Activated CD8-positive, alpha-beta T cell treated with anti-CD3 and anti-CD28 coated beads for 36 hours (primary cell): ENCODE results near the gene METTL24. TPM values are rescaled to one million over a fixed set of nuclear protein-coding genes. Genes with fewer than 3 reads are reported as not detected.

Experiments used
- ATAC-seq: fragments of 200-7000 bp; cut with Tn5 transposase; one replicate; pipeline ENCODE4 v1.10.0; 2021; ENCODE audit warnings: mild to moderate bottlenecking, moderate library complexity
- CTCF ChIA-PET: fragments of 350-600 bp; sonication (Branson Sonifier 250); formaldehyde crosslinking; loops from one replicate; lab custom pipeline; 2021; ENCODE audit warnings: antibody characterized with exemption; lab: Charles Lee
- POLR2A ChIA-PET: fragments of 350-600 bp; sonication (Branson Sonifier 250); formaldehyde crosslinking; loops from one replicate; lab custom pipeline; 2021; ENCODE audit warnings: antibody characterized with exemption; lab: Charles Lee
- DNase-seq: peaks from one replicate; pipeline ENCODE4 v3.0.0-alpha.2; 2020
- H3K27ac Mint-ChIP-seq: one replicate; pipeline ENCODE4 v1.8.0; 2021; ENCODE audit warnings: mild to moderate bottlenecking, mixed read lengths
- H3K27me3 Mint-ChIP-seq: one replicate; pipeline ENCODE4 v1.8.0; 2021; ENCODE audit warnings: mixed read lengths
- H3K36me3 Mint-ChIP-seq: one replicate; pipeline ENCODE4 v1.8.0; 2021; ENCODE audit warnings: low read depth, mixed read lengths
- H3K4me1 Mint-ChIP-seq: one replicate; pipeline ENCODE4 v1.8.0; 2021; ENCODE audit warnings: low read depth, mixed read lengths
- H3K4me3 Mint-ChIP-seq: one replicate; pipeline ENCODE4 v1.8.0; 2021; ENCODE audit warnings: mild to moderate bottlenecking, moderate library complexity, mixed read lengths
- H3K9me3 Mint-ChIP-seq: one replicate; pipeline ENCODE4 v1.8.0; 2021; ENCODE audit warnings: mixed read lengths
- intact Hi-C: fragments of 100-400 bp; cut with micrococcal nuclease; formaldehyde crosslinking; loops from one replicate; pipeline ENCODE4 v1.10.0; 2022
- total RNA-seq, 2 experiments: library from RNA; stranded (reverse); gene quantifications; one replicate each; pipeline ENCODE4 v1.2.3, GENCODE V29; 2021
- TF ChIP-seq, protein P1 (sequence below): fragments of 200-600 bp; IDR thresholded peaks from one replicate; pipeline ENCODE4 v1.8.0; 2022; ENCODE audit warnings: antibody characterized with exemption, mild to moderate bottlenecking

Gene METTL24
- total RNA-seq, 2 experiments from 2014 or later = not detected

DNA sequence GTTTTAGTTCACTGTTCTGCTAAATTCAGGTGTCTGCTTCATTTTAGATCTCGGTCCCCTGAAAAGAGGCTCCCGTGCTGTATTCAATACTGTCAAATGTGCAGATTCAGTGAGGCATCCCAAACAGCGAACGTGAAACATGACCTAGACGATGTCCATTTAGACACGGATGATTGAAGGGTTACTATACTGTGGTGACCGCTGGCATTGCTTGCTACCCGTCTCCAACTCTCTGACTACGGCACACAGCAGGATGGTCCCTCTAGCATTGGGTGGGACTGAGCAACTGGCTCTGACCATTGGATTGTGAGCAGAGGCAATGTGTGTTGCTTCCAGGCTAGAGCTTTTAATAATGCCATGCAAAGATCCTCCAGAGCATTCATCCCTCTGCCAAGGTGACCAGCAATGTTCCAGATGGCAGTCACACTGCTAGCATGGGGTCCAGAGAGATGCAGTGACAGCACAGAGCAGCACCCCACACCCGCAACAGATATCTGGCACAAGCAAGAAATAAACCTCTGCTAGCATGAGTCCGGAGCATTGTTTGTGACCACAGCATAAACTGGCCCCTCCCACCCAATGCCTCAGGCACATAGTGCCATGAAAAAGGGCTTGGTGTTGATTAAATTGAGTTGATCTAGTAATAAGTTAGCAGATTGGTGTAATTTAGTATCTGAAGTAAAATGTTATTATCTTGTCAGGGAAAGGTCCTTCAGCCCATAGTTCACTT, 9.0 kb downstream of the METTL24 start:
- Mint-ChIP-seq H3K4me1 (no peaks in the 10 kb centered on the region), H3K27me3 (no peaks in the 10 kb centered on the region), H3K4me3 (no peak overlapping the region), H3K9me3 (no peaks in the 10 kb centered on the region), H3K36me3 (no peaks in the 10 kb centered on the region), H3K27ac (no peak overlapping the region)
- ChIA-PET CTCF (no interaction called here), POLR2A (no interaction called here)
- no peak for DNase-seq
- ATAC-seq = no peak
- intact Hi-C loops = no loop called here
- TF ChIP-seq, protein P1, sequence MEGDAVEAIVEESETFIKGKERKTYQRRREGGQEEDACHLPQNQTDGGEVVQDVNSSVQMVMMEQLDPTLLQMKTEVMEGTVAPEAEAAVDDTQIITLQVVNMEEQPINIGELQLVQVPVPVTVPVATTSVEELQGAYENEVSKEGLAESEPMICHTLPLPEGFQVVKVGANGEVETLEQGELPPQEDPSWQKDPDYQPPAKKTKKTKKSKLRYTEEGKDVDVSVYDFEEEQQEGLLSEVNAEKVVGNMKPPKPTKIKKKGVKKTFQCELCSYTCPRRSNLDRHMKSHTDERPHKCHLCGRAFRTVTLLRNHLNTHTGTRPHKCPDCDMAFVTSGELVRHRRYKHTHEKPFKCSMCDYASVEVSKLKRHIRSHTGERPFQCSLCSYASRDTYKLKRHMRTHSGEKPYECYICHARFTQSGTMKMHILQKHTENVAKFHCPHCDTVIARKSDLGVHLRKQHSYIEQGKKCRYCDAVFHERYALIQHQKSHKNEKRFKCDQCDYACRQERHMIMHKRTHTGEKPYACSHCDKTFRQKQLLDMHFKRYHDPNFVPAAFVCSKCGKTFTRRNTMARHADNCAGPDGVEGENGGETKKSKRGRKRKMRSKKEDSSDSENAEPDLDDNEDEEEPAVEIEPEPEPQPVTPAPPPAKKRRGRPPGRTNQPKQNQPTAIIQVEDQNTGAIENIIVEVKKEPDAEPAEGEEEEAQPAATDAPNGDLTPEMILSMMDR = no peak

DNA sequence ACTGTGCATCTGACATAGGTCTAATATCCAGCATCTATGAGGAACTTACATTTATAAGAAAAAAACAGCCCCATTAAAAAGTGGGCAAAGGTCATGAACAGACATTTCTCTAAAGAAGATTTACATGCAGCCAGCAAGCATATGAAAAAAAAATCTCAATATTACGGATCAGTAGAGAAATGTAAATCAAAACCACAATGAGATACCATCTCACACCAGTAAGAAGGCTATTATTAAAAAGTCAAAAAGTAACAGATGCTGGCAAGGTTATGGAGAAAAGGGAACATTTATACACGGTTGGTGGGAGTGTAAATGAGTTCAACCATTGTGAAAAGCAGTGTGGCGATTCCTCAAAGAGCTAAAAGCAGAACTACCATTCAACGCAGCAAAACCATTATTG, 13.1 kb downstream of the METTL24 start:
- Mint-ChIP-seq H3K4me1 (no peaks in the 10 kb centered on the region), H3K9me3 (no peaks in the 10 kb centered on the region), H3K4me3 (no peak overlapping the region), H3K27ac (no peak overlapping the region), H3K27me3 (no peaks in the 10 kb centered on the region), H3K36me3 (no peaks in the 10 kb centered on the region)
- DNase-seq (no peak), ATAC-seq (no peak)
- TF ChIP-seq, protein P1 = no peak
- ChIA-PET CTCF (no interaction called here), POLR2A (interaction anchor here (0.6 kb wide), 1 partner anchor 14 kb away, joined by 3 read pairs; no protein-coding TSS in a partner anchor)
- intact Hi-C loops = no loop called here

DNA sequence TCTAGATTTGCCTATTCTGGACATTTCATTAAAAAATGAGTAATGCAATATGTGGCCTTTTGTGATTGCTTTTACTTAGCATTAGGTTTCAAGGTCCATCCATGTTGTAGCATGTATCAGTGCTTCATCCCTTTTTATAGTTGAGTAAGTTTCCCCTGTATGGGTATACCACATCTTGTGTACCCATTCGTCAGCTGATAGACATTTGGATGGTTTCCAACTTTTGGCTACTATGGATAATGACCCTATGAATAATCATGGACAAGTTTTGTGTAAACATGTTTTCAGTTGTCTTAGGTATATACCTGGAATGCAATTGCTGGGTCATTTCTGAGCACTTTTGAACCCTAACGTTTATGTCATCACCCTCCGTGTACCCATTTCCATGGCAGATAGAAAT, 15.4 kb downstream of the METTL24 start:
- no peak overlapping the region for H3K27ac Mint-ChIP-seq
- TF ChIP-seq, protein P1 = no peak
- intact Hi-C loops = no loop called here
- no peaks in the 10 kb centered on the region for H3K9me3 Mint-ChIP-seq
- no peak for ATAC-seq
- POLR2A ChIA-PET = no interaction called here
- no peak for DNase-seq
- H3K4me1 Mint-ChIP-seq = no peaks in the 10 kb centered on the region
- H3K36me3 Mint-ChIP-seq = no peaks in the 10 kb centered on the region
- no peaks in the 10 kb centered on the region for H3K27me3 Mint-ChIP-seq
- CTCF ChIA-PET = no interaction called here
- H3K4me3 Mint-ChIP-seq = no peak overlapping the region

DNA sequence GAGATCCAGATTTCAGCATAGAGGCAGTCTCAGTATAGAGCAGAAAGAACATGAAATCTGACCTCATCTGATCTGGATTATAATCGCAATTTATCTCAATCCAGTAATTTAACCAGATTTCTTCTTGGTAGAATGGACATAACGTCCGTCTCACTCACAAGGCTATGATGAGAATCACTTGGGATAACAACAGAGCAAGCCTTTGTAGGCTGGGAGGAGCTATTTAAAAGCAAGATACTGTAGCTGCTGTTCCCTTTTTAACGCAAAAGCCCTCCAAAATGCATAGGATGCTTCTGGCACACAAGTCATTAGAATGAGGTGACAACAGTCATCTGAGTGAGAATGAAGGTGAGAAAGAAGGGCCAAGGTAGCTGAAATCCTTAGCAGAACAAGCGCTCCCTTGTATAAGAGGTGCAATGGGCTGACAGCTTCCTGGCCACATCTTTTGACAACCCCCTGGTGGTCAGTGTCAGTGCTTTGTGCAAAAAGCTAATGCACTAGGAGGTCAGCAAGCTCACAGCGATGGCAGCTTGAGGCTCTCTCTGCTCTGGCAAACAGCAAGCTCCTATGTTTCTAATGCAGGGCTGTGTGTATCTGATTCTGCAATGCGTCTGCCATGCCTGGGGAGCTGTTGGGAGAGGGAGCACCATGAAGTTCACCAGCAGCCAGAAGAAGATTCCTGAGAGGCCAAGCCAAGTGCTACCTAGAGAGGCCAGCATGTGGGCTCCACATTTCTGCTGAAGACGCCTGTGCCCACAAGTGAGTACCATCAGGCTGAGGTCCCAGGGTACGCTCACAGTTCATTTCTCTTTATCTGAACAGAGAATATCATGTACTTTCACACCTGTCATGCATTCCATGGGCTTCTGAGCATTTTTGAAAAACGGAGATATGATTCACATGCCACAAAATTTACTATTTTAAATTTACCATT, 16.2 kb downstream of the METTL24 start:
- no peaks in the 10 kb centered on the region for H3K4me1 Mint-ChIP-seq
- H3K36me3 Mint-ChIP-seq = no peaks in the 10 kb centered on the region
- H3K4me3 Mint-ChIP-seq = no peak overlapping the region
- intact Hi-C loops = no loop called here
- no peaks in the 10 kb centered on the region for H3K27me3 Mint-ChIP-seq
- no peak overlapping the region for H3K27ac Mint-ChIP-seq
- TF ChIP-seq, protein P1 = no peak
- POLR2A ChIA-PET = no interaction called here
- no peaks in the 10 kb centered on the region for H3K9me3 Mint-ChIP-seq
- ATAC-seq (no peak), DNase-seq (peak; percentile 5)
- CTCF ChIA-PET = interaction anchor here (1.0 to 1.4 kb wide), 3 partner anchors 14 to 47 kb away, joined by 3 to 5 read pairs (median 4); no protein-coding TSS in a partner anchor
